ENCODE data around the gene TBC1D4. TPM values are rescaled to one million over a fixed set of nuclear protein-coding genes. Genes with fewer than 3 reads are reported as not detected.

The TBC1D4 gene
- total and polyA plus RNA-seq, 9 of the 15 experiments (the other 6 are each of a cell fraction or from before 2014, with no cell fraction given) = 2.8 to 12.3 (median 7.0) TPM

DNA sequence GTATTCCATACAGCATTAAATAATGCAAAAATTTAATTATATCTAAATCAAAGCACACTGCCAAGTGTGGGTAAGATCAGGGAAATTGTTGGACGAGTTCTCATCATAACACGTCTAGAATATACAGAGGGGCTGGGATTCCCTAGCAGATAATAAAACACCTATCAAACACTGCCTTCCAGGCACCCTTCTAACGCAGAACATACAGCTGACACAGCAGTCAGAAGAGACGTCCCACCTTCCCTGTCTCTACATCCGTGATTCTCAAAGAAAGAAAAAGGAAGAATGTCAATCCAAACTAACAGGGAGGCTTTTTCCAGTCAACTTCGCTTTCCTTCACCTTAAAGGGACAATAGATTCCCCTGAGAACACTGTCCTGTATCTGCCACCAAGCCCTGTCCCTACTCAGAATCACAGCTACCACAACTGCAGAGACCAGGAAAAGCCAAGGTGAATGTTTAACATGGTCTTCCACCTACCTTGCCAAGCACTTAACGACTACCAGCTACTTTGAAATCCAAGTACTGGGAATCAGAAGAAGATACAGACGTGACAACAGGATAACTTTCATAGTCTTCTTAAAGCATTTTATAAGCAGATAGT is 38.5 kb downstream of the TBC1D4 start:
- WGBS (ENCODE audit: insufficient coverage, low coverage, missing lambda C conversion rate) = 24% methylated on average over 6 of the region's 8 CpGs
- in situ Hi-C loops (cut with MboI) = no loop called here
- H2AFZ ChIP-seq (ENCODE audit: low read depth, low read length) = no peak overlapping the region; the same call in 1 of the 2 replicates

DNA sequence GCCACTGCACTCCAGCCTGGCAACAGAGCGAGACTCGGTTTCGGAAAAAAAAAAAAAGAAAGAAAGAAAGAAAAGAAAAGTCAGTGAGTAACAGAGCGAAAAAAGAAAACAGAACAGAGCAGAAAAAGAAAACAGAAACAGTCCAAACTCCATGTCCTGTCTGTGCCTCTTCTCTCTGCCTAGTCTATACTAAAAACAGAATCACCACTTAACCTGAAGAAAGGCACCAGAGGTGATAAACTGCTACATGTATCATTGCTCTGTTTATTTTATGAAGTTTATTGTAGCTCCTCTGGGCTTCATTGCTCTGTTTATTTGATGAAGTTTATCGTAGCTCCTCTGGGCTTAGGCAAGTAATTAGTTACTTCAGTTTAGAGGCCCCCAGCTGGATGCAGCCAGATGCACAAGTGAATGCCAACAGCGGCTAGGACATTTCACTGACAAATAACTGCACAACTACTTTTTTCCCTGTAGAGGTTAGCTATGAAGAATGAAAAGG is 39.2 kb downstream of the TBC1D4 start:
- POLR2A ChIA-PET = no interaction called here
- 32% methylated on average over 3 of the region's 6 CpGs for WGBS (ENCODE audit: insufficient coverage, low coverage, missing lambda C conversion rate)
- Histone ChIP-seq H3K4me3 (no peak overlapping the region), H3K9me3 (replicated peaks; ENCODE audit: control insufficient read depth, insufficient read depth, low read depth, low read length) (no peaks in the 10 kb centered on the region), H3K36me3 (ENCODE audit: control insufficient read depth, insufficient read depth, low read length) (no peaks in the 10 kb centered on the region), H4K20me1 (replicated peaks; ENCODE audit: control insufficient read depth, insufficient read depth, low read length) (no peaks in the 10 kb centered on the region), H3K9me1 (ENCODE audit: control insufficient read depth, insufficient read depth, low read length) (no peaks in the 10 kb centered on the region), H3K4me2 (ENCODE audit: insufficient read depth, low read length) (no peak overlapping the region), H3K27me3 (ENCODE audit: control insufficient read depth in 2 of 2, insufficient read depth in 2 of 2, low read length in 2 of 2) (no peaks in the 10 kb centered on the region), H3K9ac (ENCODE audit: insufficient read depth in 1 of 2, low read depth in 2 of 2, low read length in 2 of 2) (no peak overlapping the region), H3K79me2 (ENCODE audit: control insufficient read depth, insufficient read depth, low read length) (peaks cover 2% of the 10 kb centered on the region; the same call in 1 of the 3 replicates), H3K27ac (ENCODE audit: extremely low read depth, low read depth, low read length) (no peak overlapping the region), H2AFZ (ENCODE audit: low read depth, low read length) (no peak overlapping the region), H3K4me1 (replicated peaks in 1 of 2; ENCODE audit: control insufficient read depth in 2 of 2, insufficient read depth in 2 of 2, low read length in 2 of 2) (no peaks in the 10 kb centered on the region; a peak in 3 of 5 replicates)
- FAIRE-seq = no peak
- ATAC-seq = peak; percentile 32; the same call in 1 of the 3 replicates
- CTCF ChIA-PET (ENCODE audit: low intra/inter-chr PET ratio) = no interaction called here
- in situ Hi-C loops (cut with MboI) (no loop called here), intact Hi-C loops (cut with micrococcal nuclease) (no loop called here)
- BruUV-seq (replicated peaks) = no TSS peak
- no peak for DNase-seq (ENCODE audit: extremely low read depth in 1 of 4, low spot score in 3 of 4)
- TF ChIP-seq EHMT2 (IDR thresholded peaks at IDR 0.05) = no peak
- TF ChIP-seq, protein P1, sequence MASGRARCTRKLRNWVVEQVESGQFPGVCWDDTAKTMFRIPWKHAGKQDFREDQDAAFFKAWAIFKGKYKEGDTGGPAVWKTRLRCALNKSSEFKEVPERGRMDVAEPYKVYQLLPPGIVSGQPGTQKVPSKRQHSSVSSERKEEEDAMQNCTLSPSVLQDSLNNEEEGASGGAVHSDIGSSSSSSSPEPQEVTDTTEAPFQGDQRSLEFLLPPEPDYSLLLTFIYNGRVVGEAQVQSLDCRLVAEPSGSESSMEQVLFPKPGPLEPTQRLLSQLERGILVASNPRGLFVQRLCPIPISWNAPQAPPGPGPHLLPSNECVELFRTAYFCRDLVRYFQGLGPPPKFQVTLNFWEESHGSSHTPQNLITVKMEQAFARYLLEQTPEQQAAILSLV (tag; IDR thresholded peaks at IDR 0.05) = no peak
- TF ChIP-seq, protein P2, sequence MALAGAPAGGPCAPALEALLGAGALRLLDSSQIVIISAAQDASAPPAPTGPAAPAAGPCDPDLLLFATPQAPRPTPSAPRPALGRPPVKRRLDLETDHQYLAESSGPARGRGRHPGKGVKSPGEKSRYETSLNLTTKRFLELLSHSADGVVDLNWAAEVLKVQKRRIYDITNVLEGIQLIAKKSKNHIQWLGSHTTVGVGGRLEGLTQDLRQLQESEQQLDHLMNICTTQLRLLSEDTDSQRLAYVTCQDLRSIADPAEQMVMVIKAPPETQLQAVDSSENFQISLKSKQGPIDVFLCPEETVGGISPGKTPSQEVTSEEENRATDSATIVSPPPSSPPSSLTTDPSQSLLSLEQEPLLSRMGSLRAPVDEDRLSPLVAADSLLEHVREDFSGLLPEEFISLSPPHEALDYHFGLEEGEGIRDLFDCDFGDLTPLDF (CRISPR knock-in tag; IDR thresholded peaks at IDR 0.05) = no peak
- TF ChIP-seq ZNF324 (CRISPR knock-in tag; IDR thresholded peaks at IDR 0.05) = no peak
- TF ChIP-seq, protein P3, sequence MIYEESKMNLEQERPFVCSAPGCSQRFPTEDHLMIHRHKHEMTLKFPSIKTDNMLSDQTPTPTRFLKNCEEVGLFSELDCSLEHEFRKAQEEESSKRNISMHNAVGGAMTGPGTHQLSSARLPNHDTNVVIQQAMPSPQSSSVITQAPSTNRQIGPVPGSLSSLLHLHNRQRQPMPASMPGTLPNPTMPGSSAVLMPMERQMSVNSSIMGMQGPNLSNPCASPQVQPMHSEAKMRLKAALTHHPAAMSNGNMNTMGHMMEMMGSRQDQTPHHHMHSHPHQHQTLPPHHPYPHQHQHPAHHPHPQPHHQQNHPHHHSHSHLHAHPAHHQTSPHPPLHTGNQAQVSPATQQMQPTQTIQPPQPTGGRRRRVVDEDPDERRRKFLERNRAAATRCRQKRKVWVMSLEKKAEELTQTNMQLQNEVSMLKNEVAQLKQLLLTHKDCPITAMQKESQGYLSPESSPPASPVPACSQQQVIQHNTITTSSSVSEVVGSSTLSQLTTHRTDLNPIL (CRISPR knock-in tag; IDR thresholded peaks at IDR 0.05) = no peak
- TF ChIP-seq ZNF717 (CRISPR knock-in tag; IDR thresholded peaks at IDR 0.05) = no peak
- no peak for TF ChIP-seq ESRRA (IDR thresholded peaks at IDR 0.05; ENCODE audit: borderline replicate concordance, low read depth)
- no peak for TF ChIP-seq SMARCE1 (IDR thresholded peaks at IDR 0.05)
- TF ChIP-seq ZNF76 (CRISPR knock-in tag; IDR thresholded peaks at IDR 0.05; ENCODE audit: borderline replicate concordance) = no peak
- TF ChIP-seq ZEB2 (IDR thresholded peaks at IDR 0.05) = no peak
- no peak for TF ChIP-seq FOXA1 (IDR thresholded peaks at IDR 0.05; ENCODE audit: borderline replicate concordance)

More for the DNA sequence above, 38.5 kb downstream of the TBC1D4 start:
- DNase-seq (ENCODE audit: extremely low read depth in 1 of 4, low spot score in 3 of 4) (no peak), FAIRE-seq (no peak), ATAC-seq (peak; percentile 51)
- no peak overlapping the region for H3K27ac ChIP-seq (ENCODE audit: extremely low read depth, low read depth, low read length)
- no peaks in the 10 kb centered on the region for H3K9me1 ChIP-seq (ENCODE audit: control insufficient read depth, insufficient read depth, low read length)
- no peaks in the 10 kb centered on the region for H3K36me3 ChIP-seq (ENCODE audit: control insufficient read depth, insufficient read depth, low read length)
- H3K9ac ChIP-seq (ENCODE audit: insufficient read depth in 1 of 2, low read depth in 2 of 2, low read length in 2 of 2) = no peak overlapping the region
- H3K9me3 ChIP-seq (replicated peaks; ENCODE audit: control insufficient read depth, insufficient read depth, low read depth, low read length) = no peaks in the 10 kb centered on the region
- CTCF ChIA-PET (ENCODE audit: low intra/inter-chr PET ratio) = no interaction called here
- H3K4me3 ChIP-seq = no peak overlapping the region
- H4K20me1 ChIP-seq (replicated peaks; ENCODE audit: control insufficient read depth, insufficient read depth, low read length) = no peaks in the 10 kb centered on the region
- H3K4me2 ChIP-seq (ENCODE audit: insufficient read depth, low read length) = no peak overlapping the region
- no peaks in the 10 kb centered on the region; a peak in 3 of 5 replicates for H3K4me1 ChIP-seq (replicated peaks in 1 of 2; ENCODE audit: control insufficient read depth in 2 of 2, insufficient read depth in 2 of 2, low read length in 2 of 2)
- no TSS peak for BruUV-seq (replicated peaks)
- H3K27me3 ChIP-seq (ENCODE audit: control insufficient read depth in 2 of 2, insufficient read depth in 2 of 2, low read length in 2 of 2) = no peaks in the 10 kb centered on the region
- intact Hi-C loops (cut with micrococcal nuclease) = no loop called here
- no peaks in the 10 kb centered on the region; the same call in 2 of the 3 replicates for H3K79me2 ChIP-seq (ENCODE audit: control insufficient read depth, insufficient read depth, low read length)
- no peak for TF ChIP-seq BDP1 (IDR thresholded peaks at IDR 0.05; ENCODE audit: insufficient read depth, insufficient read length)
- POLR2A ChIA-PET = interaction anchor here (0.6 kb wide), 1 partner anchor 76 kb away, joined by 4 read pairs; no protein-coding TSS in a partner anchor

Measured in K562 (cell line).